Measurements from ENCODE around the gene ADGRG3. TPM values are rescaled to one million over a fixed set of nuclear protein-coding genes. Genes with fewer than 3 reads are reported as not detected.
A peak's percentile ranks its signal among the peaks of the same experiment; 100 is the strongest.

Gene ADGRG3
- total and polyA plus RNA-seq, 2 of the 13 experiments (the other 11 are each of a cell fraction or from before 2014, with no cell fraction given), result 2.7 to 11.8 TPM

DNA sequence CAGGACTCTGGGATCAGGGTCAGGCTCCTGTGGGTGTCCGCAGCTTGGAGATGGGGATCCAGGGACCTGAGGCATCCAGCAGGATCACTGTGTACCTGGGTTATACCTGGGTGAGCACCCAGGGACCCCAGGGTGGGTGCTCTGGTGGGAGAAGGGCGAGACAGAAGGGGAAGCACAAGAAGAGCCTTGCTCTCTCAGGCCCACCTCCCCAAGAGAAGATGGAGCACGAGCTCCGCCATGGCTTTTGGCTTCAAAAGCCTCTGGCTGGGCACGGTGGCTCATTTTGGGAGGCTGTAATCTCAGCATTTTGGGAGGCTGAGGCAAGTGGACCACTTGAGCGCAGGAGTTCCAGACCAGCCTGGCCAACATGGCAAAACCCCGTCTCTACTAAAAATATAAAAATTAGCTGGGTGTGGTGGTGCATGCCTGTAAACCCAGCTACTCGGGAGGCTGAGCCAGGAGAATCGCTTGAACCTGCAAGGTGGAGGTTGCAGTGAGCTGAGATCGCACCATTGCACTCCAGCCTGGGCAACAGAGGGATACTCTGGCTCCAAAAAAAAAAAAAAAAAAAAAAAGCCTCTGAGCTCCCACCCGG is 35.4 kb downstream of the ADGRG3 start (continued):
- TF ChIP-seq ZNF788 (CRISPR knock-in tag; IDR thresholded peaks at IDR 0.05; ENCODE audit: borderline replicate concordance) (peak; percentile 28; the same call in 1 of the 2 replicates), KDM2A (CRISPR knock-in tag; IDR thresholded peaks at IDR 0.05; ENCODE audit: borderline replicate concordance, low read depth) (0 out of 2 replicates have a peak, but pooled peaks have one; percentile 22), ZMYM3 (CRISPR knock-in tag; IDR thresholded peaks at IDR 0.05) (peak; percentile 96), BRD4 (CRISPR knock-in tag; IDR thresholded peaks at IDR 0.05) (peak; percentile 55; the same call in 1 of the 2 replicates), ZFY (CRISPR knock-in tag; IDR thresholded peaks at IDR 0.05) (no peak), RAD21 (CRISPR knock-in tag; IDR thresholded peaks at IDR 0.05) (no peak), MYC (CRISPR knock-in tag; IDR thresholded peaks at IDR 0.05; ENCODE audit: borderline replicate concordance) (0 out of 2 replicates have a peak, but pooled peaks have one; percentile 15), NR0B2 (CRISPR knock-in tag; IDR thresholded peaks at IDR 0.05) (no peak), NBN (conservative IDR thresholded peaks at IDR 0.05) (no peak), KAT7 (CRISPR knock-in tag; IDR thresholded peaks at IDR 0.05; ENCODE audit: borderline replicate concordance) (peak; percentile 71; the same call in 1 of the 2 replicates), ZHX2 (IDR thresholded peaks at IDR 0.05; ENCODE audit: low read depth) (0 out of 2 replicates have a peak, but pooled peaks have one; percentile 6), ZHX2 (CRISPR knock-in tag; IDR thresholded peaks at IDR 0.05; ENCODE audit: borderline replicate concordance) (no peak), GLMP (CRISPR knock-in tag; IDR thresholded peaks at IDR 0.05; ENCODE audit: borderline replicate concordance) (no peak)
- TF ChIP-seq, protein P1, sequence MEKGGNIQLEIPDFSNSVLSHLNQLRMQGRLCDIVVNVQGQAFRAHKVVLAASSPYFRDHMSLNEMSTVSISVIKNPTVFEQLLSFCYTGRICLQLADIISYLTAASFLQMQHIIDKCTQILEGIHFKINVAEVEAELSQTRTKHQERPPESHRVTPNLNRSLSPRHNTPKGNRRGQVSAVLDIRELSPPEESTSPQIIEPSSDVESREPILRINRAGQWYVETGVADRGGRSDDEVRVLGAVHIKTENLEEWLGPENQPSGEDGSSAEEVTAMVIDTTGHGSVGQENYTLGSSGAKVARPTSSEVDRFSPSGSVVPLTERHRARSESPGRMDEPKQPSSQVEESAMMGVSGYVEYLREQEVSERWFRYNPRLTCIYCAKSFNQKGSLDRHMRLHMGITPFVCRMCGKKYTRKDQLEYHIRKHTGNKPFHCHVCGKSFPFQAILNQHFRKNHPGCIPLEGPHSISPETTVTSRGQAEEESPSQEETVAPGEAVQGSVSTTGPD (CRISPR knock-in tag; IDR thresholded peaks at IDR 0.05), result no peak
- TF ChIP-seq, protein P2, sequence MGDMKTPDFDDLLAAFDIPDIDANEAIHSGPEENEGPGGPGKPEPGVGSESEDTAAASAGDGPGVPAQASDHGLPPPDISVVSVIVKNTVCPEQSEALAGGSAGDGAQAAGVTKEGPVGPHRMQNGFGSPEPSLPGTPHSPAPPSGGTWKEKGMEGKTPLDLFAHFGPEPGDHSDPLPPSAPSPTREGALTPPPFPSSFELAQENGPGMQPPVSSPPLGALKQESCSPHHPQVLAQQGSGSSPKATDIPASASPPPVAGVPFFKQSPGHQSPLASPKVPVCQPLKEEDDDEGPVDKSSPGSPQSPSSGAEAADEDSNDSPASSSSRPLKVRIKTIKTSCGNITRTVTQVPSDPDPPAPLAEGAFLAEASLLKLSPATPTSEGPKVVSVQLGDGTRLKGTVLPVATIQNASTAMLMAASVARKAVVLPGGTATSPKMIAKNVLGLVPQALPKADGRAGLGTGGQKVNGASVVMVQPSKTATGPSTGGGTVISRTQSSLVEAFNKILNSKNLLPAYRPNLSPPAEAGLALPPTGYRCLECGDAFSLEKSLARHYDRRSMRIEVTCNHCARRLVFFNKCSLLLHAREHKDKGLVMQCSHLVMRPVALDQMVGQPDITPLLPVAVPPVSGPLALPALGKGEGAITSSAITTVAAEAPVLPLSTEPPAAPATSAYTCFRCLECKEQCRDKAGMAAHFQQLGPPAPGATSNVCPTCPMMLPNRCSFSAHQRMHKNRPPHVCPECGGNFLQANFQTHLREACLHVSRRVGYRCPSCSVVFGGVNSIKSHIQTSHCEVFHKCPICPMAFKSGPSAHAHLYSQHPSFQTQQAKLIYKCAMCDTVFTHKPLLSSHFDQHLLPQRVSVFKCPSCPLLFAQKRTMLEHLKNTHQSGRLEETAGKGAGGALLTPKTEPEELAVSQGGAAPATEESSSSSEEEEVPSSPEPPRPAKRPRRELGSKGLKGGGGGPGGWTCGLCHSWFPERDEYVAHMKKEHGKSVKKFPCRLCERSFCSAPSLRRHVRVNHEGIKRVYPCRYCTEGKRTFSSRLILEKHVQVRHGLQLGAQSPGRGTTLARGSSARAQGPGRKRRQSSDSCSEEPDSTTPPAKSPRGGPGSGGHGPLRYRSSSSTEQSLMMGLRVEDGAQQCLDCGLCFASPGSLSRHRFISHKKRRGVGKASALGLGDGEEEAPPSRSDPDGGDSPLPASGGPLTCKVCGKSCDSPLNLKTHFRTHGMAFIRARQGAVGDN (CRISPR knock-in tag; IDR thresholded peaks at IDR 0.05), result peak; percentile 53

All from HepG2 (cell line).